HG02642 (cell line): Measurements from ENCODE around the gene EHMT1.

Source experiments
- ATAC-seq: cut with Tn5 transposase; IDR thresholded peaks from one replicate; pipeline ENCODE4 v1.9.1; 2021; ENCODE audit warnings: mild to moderate bottlenecking; ENCODE audit not compliant: unreplicated experiment, poor library complexity

EHMT1 gene

DNA sequence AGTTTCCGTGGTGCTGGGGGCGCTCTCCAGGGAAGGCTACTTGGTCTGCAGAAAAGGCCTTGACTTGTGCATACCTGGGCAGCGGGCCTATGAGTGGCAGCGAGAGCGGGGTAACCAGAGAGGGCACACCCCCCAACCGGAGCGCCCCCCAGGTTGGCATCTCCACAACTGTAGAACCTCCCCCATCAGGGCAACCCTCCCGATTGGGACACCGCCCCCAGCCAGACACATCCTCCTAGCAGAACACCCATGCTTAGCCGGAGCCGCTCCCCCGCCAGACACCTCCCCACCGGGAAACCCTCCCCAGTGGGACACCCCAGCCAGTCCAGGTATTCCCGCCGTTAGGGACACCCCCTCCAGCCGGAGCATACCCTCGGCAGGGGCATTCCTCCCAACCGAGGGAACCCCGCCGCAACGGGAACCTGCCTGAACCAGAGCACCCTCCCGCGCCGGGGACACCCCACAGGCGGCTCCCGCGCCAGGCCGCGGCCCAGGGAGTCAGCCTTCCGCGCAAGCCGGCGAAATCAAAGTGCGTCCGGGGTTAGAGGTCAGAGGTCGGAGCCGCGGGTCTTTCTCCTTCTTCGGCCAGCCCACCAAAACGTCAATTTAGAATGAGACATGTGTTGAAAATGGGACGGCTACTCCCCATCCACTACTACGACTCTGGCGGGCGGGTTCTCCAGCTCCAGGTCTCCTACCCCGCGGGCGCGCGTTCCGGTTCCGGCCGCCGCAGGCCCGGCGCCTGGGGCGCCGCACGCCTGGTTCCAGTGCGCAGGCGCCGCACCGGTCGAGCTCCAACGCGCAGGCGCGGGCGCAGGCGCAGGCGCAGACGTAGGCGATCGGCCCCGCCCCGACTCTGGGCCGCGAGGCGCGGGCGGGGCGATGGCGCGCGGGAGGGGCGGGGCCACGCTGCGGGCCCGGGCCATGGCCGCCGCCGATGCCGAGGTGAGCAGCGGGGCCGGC is at the start of gene EHMT1:
TSS of gene EHMT1 (plus strand) at position 901 of the 963 bp plus-strand sequence. CDS start at position 925, 24 bp downstream.
- ATAC-seq = peak; percentile 74

DNA sequence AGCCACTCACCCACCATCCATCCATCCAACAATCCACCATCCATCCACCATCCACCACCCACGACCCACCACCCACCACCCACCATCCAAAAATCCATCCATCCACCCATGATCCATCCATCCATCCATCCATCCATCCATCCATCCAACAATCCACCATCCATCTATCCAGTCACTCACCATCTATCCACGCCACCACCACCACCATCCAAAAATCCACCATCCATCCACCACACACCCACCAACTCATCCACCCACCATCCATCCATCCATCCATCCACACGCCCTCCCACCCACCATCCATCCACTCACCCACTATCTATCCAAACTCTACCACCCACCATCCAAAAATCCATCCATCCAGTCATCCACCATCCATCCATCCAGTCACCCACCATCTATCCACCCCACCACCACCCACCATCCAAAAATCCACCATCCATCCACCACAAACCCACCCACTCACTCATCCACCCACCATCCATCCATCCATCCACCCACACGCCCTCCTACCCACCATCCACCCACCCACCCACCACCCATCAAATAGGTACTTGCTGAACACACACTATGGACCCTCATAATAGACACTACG is 49.1 kb upstream of the EHMT1 start:
- no peak for ATAC-seq

GRCh38 chr9:137570566-137570965 is 48.2 kb upstream of the EHMT1 start:
- no peak for ATAC-seq

- no peak for ATAC-seq
Measured at GRCh38 chr9:137574192-137574591, 44.6 kb upstream of the EHMT1 start.

- ATAC-seq = no peak
Measured at GRCh38 chr9:137575364-137575715, 43.5 kb upstream of the EHMT1 start.

GRCh38 chr9:137575716-137576411 is 42.9 kb upstream of the EHMT1 start:
- ATAC-seq = no peak

DNA sequence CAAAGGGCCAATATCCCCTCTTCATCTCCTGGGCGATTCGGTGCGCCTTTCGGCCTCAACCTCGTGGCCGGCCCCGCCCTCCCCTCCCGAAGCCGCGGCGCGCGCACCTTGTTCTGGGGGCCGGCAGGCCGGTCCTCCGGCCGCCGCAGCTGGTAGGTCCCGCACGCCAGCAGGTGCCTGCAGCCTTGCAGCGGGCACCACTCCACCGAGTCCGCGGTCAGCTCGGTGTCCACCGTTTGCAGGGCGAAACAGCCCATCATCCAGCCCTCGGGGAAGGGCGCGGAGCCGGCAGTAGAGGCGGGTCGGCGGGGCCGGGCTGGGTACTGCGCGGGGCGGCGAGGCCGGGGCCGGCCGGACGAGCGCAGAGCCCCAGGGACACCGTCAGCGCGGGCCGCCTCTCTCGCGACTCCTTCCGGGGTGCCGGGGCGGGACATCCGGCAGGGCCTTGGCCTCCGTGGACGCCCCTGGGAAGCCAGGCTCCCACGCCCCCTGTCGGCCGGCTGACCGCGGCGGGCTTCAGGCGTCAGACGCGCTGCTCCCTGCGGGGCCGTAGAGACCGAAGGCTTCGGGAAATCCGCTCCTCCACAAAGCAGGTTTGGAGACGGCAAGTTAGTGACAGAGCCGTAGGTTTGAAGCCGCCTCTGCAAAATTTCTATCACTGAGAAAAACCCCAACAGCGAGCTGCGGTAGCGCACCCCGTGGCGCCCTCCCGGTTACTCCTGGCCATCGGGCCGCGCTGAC is 40.1 kb upstream of the EHMT1 start, which contains the start of gene DPH7:
TSS of gene DPH7 (minus strand) at position 408 of the 741 bp plus-strand sequence. CDS start at position 260, 148 bp downstream.
- peak; percentile 87 for ATAC-seq

DNA sequence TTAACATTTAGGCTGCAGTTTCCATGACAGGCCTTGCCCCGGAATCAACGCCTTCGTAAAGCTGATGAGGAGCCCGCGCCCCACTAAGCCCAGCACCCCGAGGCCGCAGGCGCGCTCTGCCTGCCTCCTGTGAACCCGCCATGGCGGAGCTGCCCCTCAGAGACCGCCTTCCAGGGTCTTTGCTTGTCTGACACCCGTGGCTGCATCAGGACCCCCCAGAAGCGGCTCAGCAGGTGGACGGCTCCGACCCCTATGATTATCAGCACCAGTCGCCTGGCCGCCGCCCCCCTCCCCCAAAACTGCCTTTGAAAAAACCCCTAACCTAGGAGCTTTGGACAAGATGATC is 39.6 kb upstream of the EHMT1 start:
- no peak for ATAC-seq

GRCh38 chr9:137580209-137580953 is 38.4 kb upstream of the EHMT1 start:
- no peak for ATAC-seq

GRCh38 chr9:137580954-137581322 is 37.9 kb upstream of the EHMT1 start:
- ATAC-seq = no peak

DNA sequence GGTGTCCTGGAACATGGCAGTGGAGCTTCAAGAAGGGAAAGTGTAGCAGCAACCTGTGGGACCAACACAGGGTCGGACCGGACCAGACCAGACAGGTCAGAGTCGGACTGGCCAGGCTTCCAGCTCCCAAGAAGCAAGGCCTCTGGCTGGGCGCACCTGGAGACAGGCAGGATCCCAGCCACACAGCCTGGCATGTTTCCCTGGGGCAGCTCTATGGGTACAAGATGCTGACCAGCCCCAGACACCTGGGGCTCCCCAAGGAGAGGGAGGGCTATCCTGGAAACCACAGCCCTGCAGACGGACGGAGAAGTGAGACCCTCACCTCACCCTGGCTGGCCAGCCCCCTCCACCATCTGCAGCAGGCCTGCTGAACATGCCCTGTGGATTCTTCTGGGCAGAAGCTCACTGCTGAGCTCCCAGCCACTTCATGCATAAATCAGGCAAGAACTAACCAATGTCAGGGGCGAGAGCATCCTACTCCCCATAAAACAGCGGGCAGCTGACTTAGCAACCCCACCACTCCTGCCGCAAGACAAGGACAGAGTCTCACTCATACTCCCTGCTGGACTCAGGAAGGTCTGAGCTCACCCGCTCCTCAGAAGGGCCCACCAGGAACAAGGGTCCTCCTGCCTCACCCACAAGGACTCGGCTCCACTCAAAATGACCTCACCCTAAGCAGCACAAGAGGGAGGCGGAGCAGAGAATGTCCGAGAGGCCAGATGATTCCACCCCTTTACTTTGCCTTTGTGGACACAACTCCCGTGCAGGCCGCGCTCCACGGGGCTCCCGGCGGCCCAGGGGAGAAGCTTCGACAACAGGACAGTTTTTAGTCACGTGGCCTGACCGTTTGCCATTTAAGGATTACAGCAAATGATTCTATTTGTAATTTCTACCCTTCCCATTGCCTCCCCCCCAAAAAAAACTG is 37.2 kb upstream of the EHMT1 start:
- no peak for ATAC-seq

- no peak for ATAC-seq
Measured at GRCh38 chr9:137582286-137582860, 36.4 kb upstream of the EHMT1 start.

- ATAC-seq = no peak
Measured at GRCh38 chr9:137583347-137583746, 35.5 kb upstream of the EHMT1 start.

DNA sequence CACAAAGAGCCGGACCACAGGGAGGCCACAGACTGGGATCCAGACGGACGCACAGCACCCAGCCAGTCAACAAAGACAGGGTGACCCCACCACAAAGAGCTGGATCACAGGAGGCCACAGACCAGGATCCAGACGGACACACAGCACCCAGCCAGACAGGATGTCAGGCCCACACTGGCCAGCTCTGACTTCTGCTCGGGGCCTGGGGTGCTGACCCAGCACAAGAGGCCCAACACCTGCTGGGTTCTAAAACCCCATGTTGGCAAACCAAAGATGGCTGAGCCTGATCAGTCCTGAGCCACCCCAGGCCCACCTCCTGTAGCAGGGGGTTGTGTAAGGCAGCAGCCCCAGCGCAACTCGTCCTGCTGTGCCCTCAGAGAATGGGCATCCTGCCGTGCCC is 34.8 kb upstream of the EHMT1 start:
- ATAC-seq = no peak

GRCh38 chr9:137586854-137587253 is 32.0 kb upstream of the EHMT1 start:
- ATAC-seq = no peak

DNA sequence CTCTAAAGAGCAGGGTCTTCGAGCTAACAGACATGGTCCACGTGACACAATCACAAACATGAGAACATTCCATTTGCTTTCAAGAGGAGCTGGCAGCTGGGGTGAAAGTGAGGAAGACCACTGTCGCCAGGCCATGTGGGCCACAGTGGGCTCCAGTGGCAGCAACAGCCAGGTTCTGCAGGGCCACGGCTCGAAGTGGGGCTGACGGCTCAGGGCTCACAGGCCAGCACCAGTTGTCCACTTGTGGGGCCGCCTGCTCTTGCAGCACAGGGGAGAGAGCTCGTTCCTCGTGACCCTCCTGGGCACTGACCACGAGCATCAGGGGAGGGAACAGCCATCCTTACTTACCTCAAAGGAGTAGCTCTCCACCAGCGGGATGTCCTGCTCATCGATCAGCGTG is 30.5 kb upstream of the EHMT1 start:
- no peak for ATAC-seq

- ATAC-seq = no peak
Measured at GRCh38 chr9:137588891-137589290, 29.9 kb upstream of the EHMT1 start.

- ATAC-seq = peak; percentile 16
Measured at GRCh38 chr9:137589441-137590122, 29.2 kb upstream of the EHMT1 start.
